ENCODE data around the gene ZNF69. TPM values are rescaled to one million over a fixed set of nuclear protein-coding genes. Genes with fewer than 3 reads are reported as not detected.

Gene ZNF69
- total RNA-seq, 1 donor from 2014 or later = 12.3 TPM

GRCh38 chr19:11950312-11950711, 62.7 kb downstream of the ZNF69 start:
- Histone ChIP-seq H3K4me3 (no peak overlapping the region), H3K4me1 (no peaks in the 10 kb centered on the region), H3K27ac (no peak overlapping the region), H3K9me3 (peaks cover 91% of the 10 kb centered on the region), H3K36me3 (peaks cover 0 to 68% of the 10 kb centered on the region in 2 donors), H3K27me3 (no peaks in the 10 kb centered on the region)
- intact Hi-C loops (cut with DNase I) = no loop called here
- TF ChIP-seq POLR2A (IDR thresholded peaks at IDR 0.05) (no peak), POLR2AphosphoS5 (IDR thresholded peaks at IDR 0.05; ENCODE audit: insufficient read depth in 1 of 2, low read depth in 1 of 2) (no peak), CTCF (IDR thresholded peaks at IDR 0.05) (no peak)
- DNase-seq (ENCODE audit: extremely low spot score in 2 of 2) = no peak

Other genes with a start within 250 kb of the ZNF69 start
- 14.2 TPM for gene ZNF823, start 148.8 kb upstream of the ZNF69 start, total RNA-seq
- gene ZNF441, start 120.8 kb upstream of the ZNF69 start, total RNA-seq = 7.1 TPM
- gene ZNF491, start 89.3 kb upstream of the ZNF69 start, total RNA-seq = 5.2 TPM
- 21.4 TPM for gene ZNF440, start 73.5 kb upstream of the ZNF69 start, total RNA-seq
- 5.9 TPM for gene ZNF439, start 39.1 kb upstream of the ZNF69 start, total RNA-seq
- 14.7 TPM for gene ZNF700, start 37.3 kb downstream of the ZNF69 start, total RNA-seq
- 2.9 TPM for gene ZNF763, start 77.3 kb downstream of the ZNF69 start, total RNA-seq
- gene ZNF433, start 147.9 kb downstream of the ZNF69 start, total RNA-seq = 3.7 TPM
- gene ZNF878, start 165.2 kb downstream of the ZNF69 start, total RNA-seq = 0.49 TPM
- gene ZNF844, start 176.9 kb downstream of the ZNF69 start, total RNA-seq = 7.4 TPM